Panc1 (cell line): ENCODE data around the gene NSMCE1.

Source experiments
- POLR2AphosphoS5 ChIP-seq: IDR thresholded peaks from 2 replicates; pipeline ENCODE4 v1.6.1; 2012; ENCODE audit warnings: mild to moderate bottlenecking, low read depth, low read length, moderate library complexity
- SIN3A ChIP-seq: IDR thresholded peaks from 2 replicates; pipeline ENCODE4 v1.6.1; 2012; ENCODE audit warnings: low read depth, mild to moderate bottlenecking, low read length, moderate library complexity, borderline replicate concordance; ENCODE audit not compliant: insufficient read depth
- TCF7L2 ChIP-seq: IDR thresholded peaks from 2 replicates; pipeline ENCODE4 v1.6.1; 2011; ENCODE audit warnings: mild to moderate bottlenecking, low read depth, low read length, inconsistent platforms
- TF ChIP-seq, protein P1 (sequence below): fragments of 450-650 bp; IDR thresholded peaks from 2 replicates; pipeline ENCODE4 v1.5.1; 2017; ENCODE audit warnings: mild to moderate bottlenecking
- TF ChIP-seq, protein P2 (sequence below), 2 experiments: IDR thresholded peaks; 2 replicates each; pipeline ENCODE4 v1.6.1; 2011 to 2012; ENCODE audit warnings: low read depth in 2 of 2, control low read depth in 1 of 2, low read length in 1 of 2, mild to moderate bottlenecking in 1 of 2, moderate library complexity in 1 of 2; ENCODE audit not compliant: insufficient read depth in 1 of 2

DNA sequence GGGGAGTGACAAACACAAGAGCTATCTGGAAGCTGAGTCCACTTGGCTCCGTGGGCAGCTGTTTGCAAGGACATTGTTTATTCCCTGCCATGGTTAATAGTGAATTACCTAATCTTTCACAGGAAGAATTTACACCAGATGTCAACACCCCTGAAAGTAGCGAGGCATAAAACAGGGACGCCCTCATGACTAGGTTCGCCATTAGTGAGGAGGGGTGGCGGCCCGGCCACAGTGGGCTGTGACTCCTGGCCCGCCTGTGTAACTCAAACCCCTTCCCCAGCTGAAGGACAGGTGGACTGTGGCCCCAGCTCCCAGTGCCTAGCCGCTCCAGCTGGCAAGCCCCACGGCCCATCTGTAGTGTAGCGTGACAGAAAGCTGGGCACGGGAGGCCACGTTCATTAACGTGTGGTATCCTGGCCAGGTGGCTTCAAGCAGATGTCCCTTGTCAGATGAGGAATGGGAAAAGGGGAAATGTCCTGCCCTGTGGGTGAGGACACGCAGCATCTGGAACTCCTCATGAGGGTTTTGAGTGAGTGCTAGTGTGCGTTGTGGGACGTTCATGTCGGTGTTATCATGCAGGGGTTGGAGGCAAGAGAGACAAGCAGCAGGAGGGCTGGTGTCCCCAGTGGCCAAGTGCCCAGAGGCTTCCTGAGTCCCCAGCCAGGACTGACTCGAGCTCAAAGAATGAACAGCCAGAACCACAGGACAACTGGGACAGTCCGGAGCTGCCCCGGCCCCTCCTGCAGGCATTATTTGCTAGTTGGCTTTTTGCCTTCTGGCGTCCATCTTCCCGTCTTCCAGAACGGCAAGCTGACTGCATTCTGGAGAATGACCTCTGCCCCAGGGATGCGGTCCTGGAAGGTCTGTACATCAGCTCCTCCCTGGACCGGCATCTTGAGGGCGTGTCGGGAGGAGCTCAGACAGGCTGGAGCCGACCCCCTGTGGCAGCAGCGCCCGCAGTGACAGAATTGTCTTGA is 46.0 kb downstream of the NSMCE1 start:
- TF ChIP-seq, protein P1, sequence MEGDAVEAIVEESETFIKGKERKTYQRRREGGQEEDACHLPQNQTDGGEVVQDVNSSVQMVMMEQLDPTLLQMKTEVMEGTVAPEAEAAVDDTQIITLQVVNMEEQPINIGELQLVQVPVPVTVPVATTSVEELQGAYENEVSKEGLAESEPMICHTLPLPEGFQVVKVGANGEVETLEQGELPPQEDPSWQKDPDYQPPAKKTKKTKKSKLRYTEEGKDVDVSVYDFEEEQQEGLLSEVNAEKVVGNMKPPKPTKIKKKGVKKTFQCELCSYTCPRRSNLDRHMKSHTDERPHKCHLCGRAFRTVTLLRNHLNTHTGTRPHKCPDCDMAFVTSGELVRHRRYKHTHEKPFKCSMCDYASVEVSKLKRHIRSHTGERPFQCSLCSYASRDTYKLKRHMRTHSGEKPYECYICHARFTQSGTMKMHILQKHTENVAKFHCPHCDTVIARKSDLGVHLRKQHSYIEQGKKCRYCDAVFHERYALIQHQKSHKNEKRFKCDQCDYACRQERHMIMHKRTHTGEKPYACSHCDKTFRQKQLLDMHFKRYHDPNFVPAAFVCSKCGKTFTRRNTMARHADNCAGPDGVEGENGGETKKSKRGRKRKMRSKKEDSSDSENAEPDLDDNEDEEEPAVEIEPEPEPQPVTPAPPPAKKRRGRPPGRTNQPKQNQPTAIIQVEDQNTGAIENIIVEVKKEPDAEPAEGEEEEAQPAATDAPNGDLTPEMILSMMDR: no peak
- no peak for TF ChIP-seq POLR2AphosphoS5
- TF ChIP-seq SIN3A: no peak
- TF ChIP-seq, protein P2, sequence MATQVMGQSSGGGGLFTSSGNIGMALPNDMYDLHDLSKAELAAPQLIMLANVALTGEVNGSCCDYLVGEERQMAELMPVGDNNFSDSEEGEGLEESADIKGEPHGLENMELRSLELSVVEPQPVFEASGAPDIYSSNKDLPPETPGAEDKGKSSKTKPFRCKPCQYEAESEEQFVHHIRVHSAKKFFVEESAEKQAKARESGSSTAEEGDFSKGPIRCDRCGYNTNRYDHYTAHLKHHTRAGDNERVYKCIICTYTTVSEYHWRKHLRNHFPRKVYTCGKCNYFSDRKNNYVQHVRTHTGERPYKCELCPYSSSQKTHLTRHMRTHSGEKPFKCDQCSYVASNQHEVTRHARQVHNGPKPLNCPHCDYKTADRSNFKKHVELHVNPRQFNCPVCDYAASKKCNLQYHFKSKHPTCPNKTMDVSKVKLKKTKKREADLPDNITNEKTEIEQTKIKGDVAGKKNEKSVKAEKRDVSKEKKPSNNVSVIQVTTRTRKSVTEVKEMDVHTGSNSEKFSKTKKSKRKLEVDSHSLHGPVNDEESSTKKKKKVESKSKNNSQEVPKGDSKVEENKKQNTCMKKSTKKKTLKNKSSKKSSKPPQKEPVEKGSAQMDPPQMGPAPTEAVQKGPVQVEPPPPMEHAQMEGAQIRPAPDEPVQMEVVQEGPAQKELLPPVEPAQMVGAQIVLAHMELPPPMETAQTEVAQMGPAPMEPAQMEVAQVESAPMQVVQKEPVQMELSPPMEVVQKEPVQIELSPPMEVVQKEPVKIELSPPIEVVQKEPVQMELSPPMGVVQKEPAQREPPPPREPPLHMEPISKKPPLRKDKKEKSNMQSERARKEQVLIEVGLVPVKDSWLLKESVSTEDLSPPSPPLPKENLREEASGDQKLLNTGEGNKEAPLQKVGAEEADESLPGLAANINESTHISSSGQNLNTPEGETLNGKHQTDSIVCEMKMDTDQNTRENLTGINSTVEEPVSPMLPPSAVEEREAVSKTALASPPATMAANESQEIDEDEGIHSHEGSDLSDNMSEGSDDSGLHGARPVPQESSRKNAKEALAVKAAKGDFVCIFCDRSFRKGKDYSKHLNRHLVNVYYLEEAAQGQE (IDR thresholded peaks at IDR 0.05; ENCODE audit: insufficient read depth in 1 of 2, low read depth in 2 of 2, low read length in 1 of 2): no peak
- TF ChIP-seq TCF7L2: no peak
